Ovary (tissue), 3 donors: ENCODE measurements around the gene HDAC11.

Source experiments
- POLR2A ChIP-seq: fragments of 450-650 bp; IDR thresholded peaks from one replicate; pipeline ENCODE4 v1.6.1; 2017; ENCODE audit warnings: antibody characterized with exemption, mild to moderate bottlenecking, moderate library complexity
- TF ChIP-seq, protein P1 (sequence below), 3 donors: fragments of 450-650 bp in 2 of 3; fragments of 200-600 bp in 1 of 3; IDR thresholded peaks; one replicate each; pipeline versions ENCODE4 v1.5.1 to v1.8.0; 2016 to 2022; ENCODE audit warnings: antibody characterized with exemption in 3 of 3, mild to moderate bottlenecking in 1 of 3
- donor health status: DM: no; HTN: no; CAD: no.

DNA sequence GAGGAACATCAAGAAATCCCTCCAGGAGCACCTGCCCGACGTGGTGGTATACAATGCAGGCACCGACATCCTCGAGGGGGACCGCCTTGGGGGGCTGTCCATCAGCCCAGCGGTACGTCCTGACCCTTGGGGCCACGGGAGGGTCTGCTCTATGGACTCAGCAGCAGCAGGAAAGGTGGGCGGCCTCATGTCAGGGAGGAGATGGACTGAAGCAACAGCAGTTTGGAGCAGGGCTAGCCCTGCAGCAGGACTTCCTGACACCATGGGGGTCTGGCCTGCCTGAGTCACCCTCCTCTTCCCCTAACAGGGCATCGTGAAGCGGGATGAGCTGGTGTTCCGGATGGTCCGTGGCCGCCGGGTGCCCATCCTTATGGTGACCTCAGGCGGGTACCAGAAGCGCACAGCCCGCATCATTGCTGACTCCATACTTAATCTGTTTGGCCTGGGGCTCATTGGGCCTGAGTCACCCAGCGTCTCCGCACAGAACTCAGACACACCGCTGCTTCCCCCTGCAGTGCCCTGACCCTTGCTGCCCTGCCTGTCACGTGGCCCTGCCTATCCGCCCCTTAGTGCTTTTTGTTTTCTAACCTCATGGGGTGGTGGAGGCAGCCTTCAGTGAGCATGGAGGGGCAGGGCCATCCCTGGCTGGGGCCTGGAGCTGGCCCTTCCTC is 24.2 kb downstream of the HDAC11 start:
- TF ChIP-seq, protein P1, sequence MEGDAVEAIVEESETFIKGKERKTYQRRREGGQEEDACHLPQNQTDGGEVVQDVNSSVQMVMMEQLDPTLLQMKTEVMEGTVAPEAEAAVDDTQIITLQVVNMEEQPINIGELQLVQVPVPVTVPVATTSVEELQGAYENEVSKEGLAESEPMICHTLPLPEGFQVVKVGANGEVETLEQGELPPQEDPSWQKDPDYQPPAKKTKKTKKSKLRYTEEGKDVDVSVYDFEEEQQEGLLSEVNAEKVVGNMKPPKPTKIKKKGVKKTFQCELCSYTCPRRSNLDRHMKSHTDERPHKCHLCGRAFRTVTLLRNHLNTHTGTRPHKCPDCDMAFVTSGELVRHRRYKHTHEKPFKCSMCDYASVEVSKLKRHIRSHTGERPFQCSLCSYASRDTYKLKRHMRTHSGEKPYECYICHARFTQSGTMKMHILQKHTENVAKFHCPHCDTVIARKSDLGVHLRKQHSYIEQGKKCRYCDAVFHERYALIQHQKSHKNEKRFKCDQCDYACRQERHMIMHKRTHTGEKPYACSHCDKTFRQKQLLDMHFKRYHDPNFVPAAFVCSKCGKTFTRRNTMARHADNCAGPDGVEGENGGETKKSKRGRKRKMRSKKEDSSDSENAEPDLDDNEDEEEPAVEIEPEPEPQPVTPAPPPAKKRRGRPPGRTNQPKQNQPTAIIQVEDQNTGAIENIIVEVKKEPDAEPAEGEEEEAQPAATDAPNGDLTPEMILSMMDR (IDR thresholded peaks at IDR 0.05) = no peak
- TF ChIP-seq POLR2A = no peak
